ENCODE results near the gene TRUB2. TPM values are rescaled to one million over a fixed set of nuclear protein-coding genes. Genes with fewer than 3 reads are reported as not detected.

TRUB2 gene
- total and polyA plus RNA-seq, 2 of the 13 experiments (the other 11 are each of a cell fraction or from before 2014, with no cell fraction given): 22.3 to 41.2 TPM

- TF ChIP-seq, protein P1, sequence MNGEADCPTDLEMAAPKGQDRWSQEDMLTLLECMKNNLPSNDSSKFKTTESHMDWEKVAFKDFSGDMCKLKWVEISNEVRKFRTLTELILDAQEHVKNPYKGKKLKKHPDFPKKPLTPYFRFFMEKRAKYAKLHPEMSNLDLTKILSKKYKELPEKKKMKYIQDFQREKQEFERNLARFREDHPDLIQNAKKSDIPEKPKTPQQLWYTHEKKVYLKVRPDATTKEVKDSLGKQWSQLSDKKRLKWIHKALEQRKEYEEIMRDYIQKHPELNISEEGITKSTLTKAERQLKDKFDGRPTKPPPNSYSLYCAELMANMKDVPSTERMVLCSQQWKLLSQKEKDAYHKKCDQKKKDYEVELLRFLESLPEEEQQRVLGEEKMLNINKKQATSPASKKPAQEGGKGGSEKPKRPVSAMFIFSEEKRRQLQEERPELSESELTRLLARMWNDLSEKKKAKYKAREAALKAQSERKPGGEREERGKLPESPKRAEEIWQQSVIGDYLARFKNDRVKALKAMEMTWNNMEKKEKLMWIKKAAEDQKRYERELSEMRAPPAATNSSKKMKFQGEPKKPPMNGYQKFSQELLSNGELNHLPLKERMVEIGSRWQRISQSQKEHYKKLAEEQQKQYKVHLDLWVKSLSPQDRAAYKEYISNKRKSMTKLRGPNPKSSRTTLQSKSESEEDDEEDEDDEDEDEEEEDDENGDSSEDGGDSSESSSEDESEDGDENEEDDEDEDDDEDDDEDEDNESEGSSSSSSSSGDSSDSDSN (CRISPR knock-in tag; IDR thresholded peaks at IDR 0.05): no peak
- TF ChIP-seq HDAC2 (CRISPR knock-in tag; IDR thresholded peaks at IDR 0.05) (no peak), SP4 (CRISPR knock-in tag; IDR thresholded peaks at IDR 0.05) (no peak), SATB2 (CRISPR knock-in tag; IDR thresholded peaks at IDR 0.05) (no peak), ZMYM3 (CRISPR knock-in tag; IDR thresholded peaks at IDR 0.05) (no peak), TBX3 (IDR thresholded peaks at IDR 0.05; ENCODE audit: borderline replicate concordance) (no peak), HDAC6 (IDR thresholded peaks at IDR 0.05; ENCODE audit: low read depth, low read length) (no peak), SOX5 (CRISPR knock-in tag; IDR thresholded peaks at IDR 0.05; ENCODE audit: borderline replicate concordance) (no peak; the same call in 1 of the 2 replicates), ZNF263 (CRISPR knock-in tag; IDR thresholded peaks at IDR 0.05) (peak; percentile 61), BCL3 (CRISPR knock-in tag; IDR thresholded peaks at IDR 0.05) (no peak), ZNF660 (CRISPR knock-in tag; IDR thresholded peaks at IDR 0.05; ENCODE audit: borderline replicate concordance, low read depth) (no peak), ELF3 (CRISPR knock-in tag; IDR thresholded peaks at IDR 0.05) (no peak), THAP11 (CRISPR knock-in tag; IDR thresholded peaks at IDR 0.05) (no peak), PCBP1 (IDR thresholded peaks at IDR 0.05; ENCODE audit: borderline replicate concordance, low read depth, low read length) (no peak), ZBTB21 (CRISPR knock-in tag; IDR thresholded peaks at IDR 0.05) (peak; percentile 88), ATF1 (CRISPR knock-in tag; IDR thresholded peaks at IDR 0.05) (peak; percentile 77; the same call in 1 of the 2 replicates), NR2F2 (IDR thresholded peaks at IDR 0.05; ENCODE audit: borderline replicate concordance, low read depth) (no peak), MAFF (IDR thresholded peaks at IDR 0.05; ENCODE audit: low read depth, low read length) (no peak), ASH2L (IDR thresholded peaks at IDR 0.05; ENCODE audit: insufficient read length, low read depth, low read length) (peak; percentile 36), SOX13 (IDR thresholded peaks at IDR 0.05) (no peak), SOX13 (CRISPR knock-in tag; conservative IDR thresholded peaks at IDR 0.05 in 1 of 2, IDR thresholded peaks at IDR 0.05 in 1 of 2) (no peak), RXRA (CRISPR knock-in tag; IDR thresholded peaks at IDR 0.05) (0 out of 2 replicates have a peak, but pooled peaks have one; percentile 38), EP300 (IDR thresholded peaks at IDR 0.05; ENCODE audit: low read depth in 2 of 2, low read length in 2 of 2) (0 out of 4 replicates have a peak, but pooled peaks of 1 of the 2 experiments have one; percentile 1), EP300 (CRISPR knock-in tag; IDR thresholded peaks at IDR 0.05; ENCODE audit: borderline replicate concordance) (no peak), ZIK1 (CRISPR knock-in tag; IDR thresholded peaks at IDR 0.05; ENCODE audit: borderline replicate concordance, low read depth) (no peak), ELF4 (CRISPR knock-in tag; IDR thresholded peaks at IDR 0.05; ENCODE audit: borderline replicate concordance) (no peak)
Observed at GRCh38 chr9:128275198-128276007, 46.8 kb downstream of the TRUB2 start, which contains the start of gene GOLGA2 (continued).
